ENCODE data around the gene ZNF804A.
"Not testable (repeated sequence)": the region's sequence is repeated elsewhere in the genome, so short reads cannot be mapped to it uniquely, and the experiment has no call there.

Gene ZNF804A

GRCh38 chr2:184730288-184730687 is 132.0 kb downstream of the ZNF804A start:
- peak; percentile 30 for FAIRE-seq
- TF ChIP-seq TAF1 (IDR thresholded peaks at IDR 0.05; ENCODE audit: borderline replicate concordance, low read depth, low read length) (no peak), POLR2AphosphoS5 (IDR thresholded peaks at IDR 0.05; ENCODE audit: low read depth, low read length) (no peak), POLR2A (IDR thresholded peaks at IDR 0.05; ENCODE audit: low read depth, low read length) (no peak)
- DNase-seq (ENCODE audit: insufficient read length): no peak

DNA sequence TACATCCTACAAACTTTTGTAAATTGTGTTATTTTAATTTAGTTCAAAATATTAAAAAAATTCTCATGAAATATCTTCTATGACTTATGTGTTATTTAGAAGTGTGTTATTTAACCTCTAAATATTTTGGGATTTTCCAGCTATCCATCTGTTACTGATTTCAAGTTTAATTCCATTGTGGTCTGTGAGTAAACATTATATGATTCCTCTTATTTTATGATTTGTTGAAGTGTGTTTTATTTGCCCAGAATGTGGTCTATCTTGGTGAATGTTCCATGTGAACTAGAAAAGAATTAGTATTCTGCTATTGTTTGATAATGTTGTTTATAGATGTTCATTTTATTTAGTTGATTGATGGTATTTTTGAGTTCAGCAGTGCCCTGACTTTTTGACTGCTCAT is 136.0 kb downstream of the ZNF804A start:
- TF ChIP-seq POLR2AphosphoS5 (IDR thresholded peaks at IDR 0.05; ENCODE audit: low read depth, low read length) (no peak), TAF1 (IDR thresholded peaks at IDR 0.05; ENCODE audit: borderline replicate concordance, low read depth, low read length) (no peak), POLR2A (IDR thresholded peaks at IDR 0.05; ENCODE audit: low read depth, low read length) (no peak)

GRCh38 chr2:184735611-184736010 is 137.3 kb downstream of the ZNF804A start:
- FAIRE-seq: no peak
- TF ChIP-seq TAF1 (IDR thresholded peaks at IDR 0.05; ENCODE audit: borderline replicate concordance, low read depth, low read length) (no peak), POLR2AphosphoS5 (IDR thresholded peaks at IDR 0.05; ENCODE audit: low read depth, low read length) (no peak), POLR2A (IDR thresholded peaks at IDR 0.05; ENCODE audit: low read depth, low read length) (no peak)

More for the DNA sequence above, 136.0 kb downstream of the ZNF804A start:
- DNase-seq (ENCODE audit: insufficient read length) (no peak), FAIRE-seq (no peak)

DNA sequence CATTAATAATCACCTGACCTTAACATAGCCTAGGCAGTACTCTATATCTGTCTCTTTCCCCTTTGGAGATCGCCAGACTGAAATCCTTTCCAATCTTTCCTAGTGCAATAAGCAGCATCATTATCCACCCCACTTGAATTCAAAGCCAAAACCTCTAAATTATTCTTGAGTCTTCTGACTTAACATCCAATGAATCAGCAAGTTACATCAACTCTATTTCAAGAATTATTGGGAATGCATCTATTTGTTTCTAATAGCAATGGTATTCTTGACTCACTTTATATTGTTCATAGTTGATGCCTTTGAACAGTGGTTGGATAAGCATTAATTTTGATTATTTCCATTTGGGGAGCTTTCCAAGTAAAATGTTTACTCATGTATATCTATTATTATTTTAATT is 144.8 kb downstream of the ZNF804A start:
- DNase-seq (ENCODE audit: insufficient read length) (no peak), FAIRE-seq (peak; percentile 27)
- TF ChIP-seq POLR2AphosphoS5 (IDR thresholded peaks at IDR 0.05; ENCODE audit: low read depth, low read length) (no peak), TAF1 (IDR thresholded peaks at IDR 0.05; ENCODE audit: borderline replicate concordance, low read depth, low read length) (no peak), POLR2A (IDR thresholded peaks at IDR 0.05; ENCODE audit: low read depth, low read length) (no peak)

More at GRCh38 chr2:184735611-184736010, 137.3 kb downstream of the ZNF804A start:
- no peak for DNase-seq (ENCODE audit: insufficient read length)

GRCh38 chr2:184756161-184756560 is 157.8 kb downstream of the ZNF804A start:
- TF ChIP-seq POLR2A (IDR thresholded peaks at IDR 0.05; ENCODE audit: low read depth, low read length) (no peak), POLR2AphosphoS5 (IDR thresholded peaks at IDR 0.05; ENCODE audit: low read depth, low read length) (no peak), TAF1 (IDR thresholded peaks at IDR 0.05; ENCODE audit: borderline replicate concordance, low read depth, low read length) (no peak)
- DNase-seq (ENCODE audit: insufficient read length): no peak
- no peak for FAIRE-seq

DNA sequence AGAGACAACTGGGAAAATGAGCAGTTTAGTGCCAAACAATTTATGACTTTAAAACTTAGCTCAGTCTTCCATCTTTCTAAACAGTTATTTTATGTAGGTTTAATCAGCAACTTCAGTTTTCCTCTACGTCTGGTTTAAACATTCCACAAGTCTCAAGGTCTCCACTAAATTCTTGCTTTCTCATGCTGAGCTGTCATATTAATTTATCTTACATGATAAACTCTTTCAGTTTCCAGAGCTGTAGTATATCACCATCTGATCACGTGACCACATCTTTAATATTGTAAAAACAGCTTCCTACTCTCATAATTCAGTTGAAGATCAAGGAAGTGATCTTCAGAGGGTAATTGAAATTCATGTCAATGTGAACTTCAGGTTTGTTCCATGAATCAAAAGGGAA is 158.6 kb downstream of the ZNF804A start:
- TF ChIP-seq TAF1 (IDR thresholded peaks at IDR 0.05; ENCODE audit: borderline replicate concordance, low read depth, low read length) (no peak), POLR2A (IDR thresholded peaks at IDR 0.05; ENCODE audit: low read depth, low read length) (no peak), POLR2AphosphoS5 (IDR thresholded peaks at IDR 0.05; ENCODE audit: low read depth, low read length) (no peak)
- no peak for DNase-seq (ENCODE audit: insufficient read length)
- FAIRE-seq: no peak

GRCh38 chr2:184759557-184760255 is 161.4 kb downstream of the ZNF804A start:
- not testable (repeated sequence) for DNase-seq (ENCODE audit: insufficient read length); FAIRE-seq

DNA sequence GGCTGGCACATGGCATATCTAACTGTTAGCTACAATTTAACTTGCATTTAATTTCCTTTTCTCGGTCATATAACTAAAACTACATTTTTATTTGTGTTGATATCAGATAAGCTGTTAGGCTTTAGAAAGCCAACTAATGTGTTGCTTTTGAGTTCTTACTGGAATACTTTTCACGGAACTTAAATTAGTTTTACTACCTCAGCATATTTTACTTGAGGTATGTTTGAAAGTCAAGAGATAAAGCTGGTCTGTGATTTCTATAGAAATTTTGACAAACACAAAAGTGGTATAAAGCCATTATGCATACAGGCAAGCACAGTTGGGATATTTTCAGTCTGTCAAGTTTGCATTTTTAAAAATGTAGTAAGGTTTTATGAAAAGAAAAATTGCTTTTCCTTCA is 162.6 kb downstream of the ZNF804A start:
- FAIRE-seq (no peak), DNase-seq (ENCODE audit: insufficient read length) (no peak)
- TF ChIP-seq POLR2AphosphoS5 (IDR thresholded peaks at IDR 0.05; ENCODE audit: low read depth, low read length) (no peak), TAF1 (IDR thresholded peaks at IDR 0.05; ENCODE audit: borderline replicate concordance, low read depth, low read length) (no peak), POLR2A (IDR thresholded peaks at IDR 0.05; ENCODE audit: low read depth, low read length) (no peak)

DNA sequence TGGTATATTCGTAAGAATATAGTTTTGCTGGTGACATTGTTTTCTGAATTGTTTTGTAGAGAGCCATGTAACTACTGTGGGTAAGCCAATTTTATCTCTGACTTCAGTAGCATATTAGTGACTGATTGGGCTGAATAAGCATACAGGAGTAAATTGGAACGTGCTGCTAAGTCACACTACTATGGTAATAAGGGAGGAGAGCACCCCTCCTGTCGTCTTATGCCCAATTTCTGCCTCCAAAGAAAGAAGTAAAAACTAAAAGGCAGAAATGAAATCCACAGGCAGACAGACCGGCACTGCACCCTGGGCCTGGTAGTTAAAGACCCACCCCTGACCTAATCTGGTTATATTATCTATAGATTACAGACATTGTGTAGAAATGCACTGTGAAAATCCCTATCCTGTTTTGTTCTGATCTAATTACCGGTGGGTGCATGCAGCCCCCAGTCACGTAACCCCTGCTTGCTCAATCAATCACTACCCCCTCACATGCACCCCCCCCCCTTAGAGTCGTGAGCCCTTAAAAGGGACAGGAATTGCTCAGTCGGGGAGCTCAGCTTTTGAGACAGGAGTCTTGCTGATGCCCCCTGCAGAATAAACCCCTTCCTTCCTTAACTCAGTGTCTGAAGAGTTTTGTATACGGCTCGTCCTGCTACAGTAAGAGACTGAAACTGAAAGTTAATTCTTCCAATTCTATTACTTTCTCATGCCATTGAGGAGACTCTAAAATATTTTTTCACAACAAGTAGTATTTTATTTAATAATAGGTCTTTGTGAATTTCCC is 167.0 kb downstream of the ZNF804A start:
- no peak for TF ChIP-seq POLR2A (IDR thresholded peaks at IDR 0.05; ENCODE audit: low read depth, low read length)
- no peak for TF ChIP-seq TAF1 (IDR thresholded peaks at IDR 0.05; ENCODE audit: borderline replicate concordance, low read depth, low read length)
- TF ChIP-seq POLR2AphosphoS5 (IDR thresholded peaks at IDR 0.05; ENCODE audit: low read depth, low read length): no peak
- peak; percentile 40 for FAIRE-seq

DNA sequence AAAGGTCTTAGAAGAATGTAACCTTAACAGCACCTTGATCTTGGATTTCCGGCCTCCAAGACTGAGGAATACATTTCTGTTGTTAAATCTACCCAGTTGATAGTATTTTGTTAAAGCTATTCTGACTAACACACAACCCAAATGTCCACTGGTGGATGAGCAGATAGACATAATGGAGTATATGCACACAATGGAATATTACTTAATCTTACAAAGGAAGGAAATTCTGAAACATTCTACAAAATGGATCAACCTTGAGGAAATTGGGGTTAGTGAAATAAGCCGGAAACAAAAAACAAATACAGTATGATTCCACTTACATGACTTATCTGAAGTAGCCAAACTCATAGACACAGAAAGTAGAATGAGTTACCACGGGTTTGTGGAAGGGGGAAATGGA is 168.7 kb downstream of the ZNF804A start:
- FAIRE-seq (no peak), DNase-seq (ENCODE audit: insufficient read length) (no peak)
- TF ChIP-seq POLR2AphosphoS5 (IDR thresholded peaks at IDR 0.05; ENCODE audit: low read depth, low read length) (no peak), POLR2A (IDR thresholded peaks at IDR 0.05; ENCODE audit: low read depth, low read length) (no peak), TAF1 (IDR thresholded peaks at IDR 0.05; ENCODE audit: borderline replicate concordance, low read depth, low read length) (no peak)

More for the DNA sequence above, 167.0 kb downstream of the ZNF804A start:
- no peak for DNase-seq (ENCODE audit: insufficient read length)

DNA sequence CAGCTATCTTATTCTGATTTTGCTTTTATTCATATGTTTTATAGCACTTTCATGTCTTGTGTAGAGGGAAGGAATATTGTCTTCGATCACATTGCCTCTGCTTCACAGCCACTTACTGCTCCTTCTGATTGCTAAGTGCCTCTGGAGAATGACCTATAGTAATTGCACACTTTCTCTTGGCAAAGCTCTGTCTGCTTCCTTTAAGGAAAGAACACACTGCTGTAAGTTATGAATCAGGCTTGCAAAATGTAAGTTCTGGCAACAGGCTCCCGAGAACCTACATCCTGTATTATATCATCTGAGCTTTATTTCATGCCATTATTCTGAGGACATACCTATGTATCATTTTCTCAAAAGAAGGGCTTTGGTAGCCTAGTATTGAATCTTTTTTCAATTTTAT is 170.7 kb downstream of the ZNF804A start:
- DNase-seq (ENCODE audit: insufficient read length) (no peak), FAIRE-seq (no peak)
- TF ChIP-seq TAF1 (IDR thresholded peaks at IDR 0.05; ENCODE audit: borderline replicate concordance, low read depth, low read length) (no peak), POLR2AphosphoS5 (IDR thresholded peaks at IDR 0.05; ENCODE audit: low read depth, low read length) (no peak), POLR2A (IDR thresholded peaks at IDR 0.05; ENCODE audit: low read depth, low read length) (no peak)

GRCh38 chr2:184769686-184770085 is 171.4 kb downstream of the ZNF804A start:
- no peak for TF ChIP-seq POLR2A (IDR thresholded peaks at IDR 0.05; ENCODE audit: low read depth, low read length)
- no peak for TF ChIP-seq TAF1 (IDR thresholded peaks at IDR 0.05; ENCODE audit: borderline replicate concordance, low read depth, low read length)
- no peak for TF ChIP-seq POLR2AphosphoS5 (IDR thresholded peaks at IDR 0.05; ENCODE audit: low read depth, low read length)
- FAIRE-seq (no peak), DNase-seq (ENCODE audit: insufficient read length) (no peak)
